GM12878 (cell line): ENCODE results near the gene PSTPIP2. TPM values are rescaled to one million over a fixed set of nuclear protein-coding genes. Genes with fewer than 3 reads are reported as not detected.

ENCODE experiments used
- ATAC-seq: fragments of 200-7000 bp; cut with Tn5 transposase; 3 replicates; pipeline ENCODE4 v1.9.1; 2020; ENCODE audit warnings: mild to moderate bottlenecking, moderate library complexity
- BruUV-seq: library from RNA; stranded (reverse); fragments of 400-500 nt; replicated peaks from 2 replicates; lab custom pipeline; 2021; lab: Mats Ljungman, UMichigan
- CTCF ChIA-PET: fragments of 300-600 bp; sonication (Branson Sonifier 250); formaldehyde crosslinking; extraction: SDS; loops from one replicate; lab custom pipeline; 2021; ENCODE audit warnings: inconsistent platforms; lab: Yijun Ruan, JAX
- POLR2A ChIA-PET: fragments of 350-600 bp; formaldehyde crosslinking; extraction: SDS; loops from one replicate; lab custom pipeline; 2021; ENCODE audit warnings: inconsistent platforms; lab: Charles Lee
- RAD21 ChIA-PET: fragments of 300-600 bp; sonication (Branson Sonifier 250); formaldehyde crosslinking; loops from one replicate; lab custom pipeline; 2023; ENCODE audit warnings: antibody characterized with exemption; ENCODE audit not compliant: unreplicated experiment; lab: Charles Lee
- SMC1A ChIA-PET: fragments of 300-600 bp; sonication (Branson Sonifier 250); formaldehyde crosslinking; loops from one replicate; lab custom pipeline; 2023; ENCODE audit not compliant: unreplicated experiment, uncharacterized antibody; lab: Charles Lee
- DNase-seq: peaks from one replicate; pipeline ENCODE4 v3.0.0-alpha.2; 2011; ENCODE audit warnings: low read depth, low spot score
- FAIRE-seq: peaks from 3 replicates; lab custom pipeline; 2011; peaks lifted over from hg19 to GRCh38; lab: Jason Lieb, UNC
- H2AFZ ChIP-seq: 2 replicates; pipeline ENCODE4 v1.6.0; 2011; ENCODE audit warnings: low read depth, low read length, control low read depth; ENCODE audit not compliant: control insufficient read depth
- H3K27ac ChIP-seq: 2 replicates; pipeline ENCODE4 v1.5.1; 2011; ENCODE audit warnings: control low read depth; ENCODE audit not compliant: control insufficient read depth, insufficient read depth
- H3K27me3 ChIP-seq, 2 experiments: replicated peaks in 1 of 2; 2 replicates each; pipeline versions ENCODE4 v1.6.0 to v1.6.1; 2011; ENCODE audit warnings: low read length in 1 of 2; ENCODE audit not compliant: control insufficient read depth in 2 of 2, insufficient read depth in 2 of 2
- H3K36me3 ChIP-seq, 2 experiments: 2 replicates each; pipeline ENCODE4 v1.5.1; 2011; ENCODE audit warnings: low read length in 1 of 2; ENCODE audit not compliant: control insufficient read depth in 2 of 2, insufficient read depth in 2 of 2
- H3K4me1 ChIP-seq: 2 replicates; pipeline ENCODE4 v1.6.1; 2011; ENCODE audit warnings: mild to moderate bottlenecking, low read length, moderate library complexity, mixed read lengths; ENCODE audit not compliant: control insufficient read depth, insufficient read depth
- H3K4me2 ChIP-seq: 2 replicates; pipeline ENCODE4 v1.6.0; 2011; ENCODE audit warnings: control low read depth; ENCODE audit not compliant: control insufficient read depth, insufficient read depth
- H3K4me3 ChIP-seq: fragments of 200-600 bp; sonication (generic); 2 replicates; pipeline ENCODE4 v1.5.1; 2016
- H3K79me2 ChIP-seq: 2 replicates; pipeline ENCODE4 v1.6.0; 2011; ENCODE audit warnings: low read length; ENCODE audit not compliant: control insufficient read depth, insufficient read depth
- H3K9ac ChIP-seq: 2 replicates; pipeline ENCODE4 v1.8.0; 2011; ENCODE audit warnings: low read length, control low read depth, mixed read lengths; ENCODE audit not compliant: control insufficient read depth, insufficient read depth
- H3K9me3 ChIP-seq: replicated peaks from 3 replicates; pipeline ENCODE4 v1.5.1; 2011; ENCODE audit warnings: mild to moderate bottlenecking, low read length; ENCODE audit not compliant: control insufficient read depth, insufficient read depth
- H4K20me1 ChIP-seq: 2 replicates; pipeline ENCODE4 v1.6.0; 2011; ENCODE audit not compliant: control insufficient read depth, insufficient read depth
- GATAD2B ChIP-seq: fragments of 450-650 bp; conservative IDR thresholded peaks from 2 replicates; pipeline ENCODE4 v1.6.1; 2017; ENCODE audit warnings: low read depth, mild to moderate bottlenecking, moderate library complexity
- NBN ChIP-seq: fragments of 450-650 bp; IDR thresholded peaks from 2 replicates; pipeline ENCODE4 v1.6.1; 2016
- USF1 ChIP-seq: IDR thresholded peaks from 2 replicates; pipeline ENCODE4 v1.6.1; 2011; ENCODE audit warnings: borderline replicate concordance, low read depth, mild to moderate bottlenecking, moderate library complexity, mixed read lengths, low read length; ENCODE audit not compliant: insufficient read depth; ENCODE audit errors: extremely low read length
- ZNF687 ChIP-seq: fragments of 450-650 bp; IDR thresholded peaks from 2 replicates; pipeline ENCODE4 v1.6.1; 2017; ENCODE audit warnings: mild to moderate bottlenecking, moderate library complexity
- WGBS: methylation state at CpG from one replicate; pipeline ENCODE4 v1.1.6; 2016; ENCODE audit warnings: low lambda C conversion rate; ENCODE audit not compliant: insufficient replicate concordance, insufficient coverage; ENCODE audit errors: missing lambda C conversion rate; 5-methylcytosine and 5-hydroxymethylcytosine counted together
- in situ Hi-C: fragments of 300-500 bp; cut with MboI; formaldehyde crosslinking; loops from 9 replicates; pipeline ENCODE4 v1.14.3; 2018; ENCODE audit warnings: mixed read lengths
- intact Hi-C: fragments of 100-400 bp; cut with micrococcal nuclease; formaldehyde crosslinking; loops from one replicate; pipeline ENCODE4 v1.14.2; 2022; ENCODE audit not compliant: unreplicated experiment
- polyA plus RNA-seq, 11 experiments: library from polyadenylated mRNA; depleted of rRNA in 4 of 11; unstranded in 6 of 11; stranded (reverse) in 5 of 11; fragments of >200 nt; fragmentation: Nextera tagmentation in 4 of 11; fragmentation: Illumina TruSeq in 1 of 11; extraction: Ambion mirVana in 4 of 11; extraction: Trizol in 1 of 11; gene quantifications; 1 replicate in 1 of 11; 2 replicates in 10 of 11; pipeline versions ENCODE4 v1.2.1 to v1.2.3, GENCODE V29; 2011 to 2016; ENCODE audit warnings: inconsistent platforms in 2 of 11, missing spikeins in 2 of 11, low read depth in 1 of 11
- total RNA-seq, 4 experiments: library from RNA; depleted of rRNA in 3 of 4; stranded (reverse); fragments of >200 nt in 3 of 4; fragmentation: Illumina TruSeq in 1 of 4; extraction: Trizol in 1 of 4; gene quantifications; 2 replicates each; pipeline versions ENCODE4 v1.2.1 to v1.2.3, GENCODE V29; 2013 to 2021

The PSTPIP2 gene
- total and polyA plus RNA-seq, 10 of the 15 experiments (the other 5 are each of a cell fraction or from before 2014, with no cell fraction given) = 0.69 to 38.4 (median 24.7) TPM

- no peak for TF ChIP-seq USF1
Measured at GRCh38 chr18:45958730-45959129, 113.3 kb downstream of the PSTPIP2 start (continued).

- Histone ChIP-seq H3K4me1 (no peaks in the 10 kb centered on the region), H3K4me3 (no peak overlapping the region), H3K79me2 (no peaks in the 10 kb centered on the region; the same call in none of the 2 replicates), H3K36me3 (peaks cover 2 to 13% of the 10 kb centered on the region in 2 experiments; a peak in 2 of 4 replicates), H3K27me3 (no peaks in the 10 kb centered on the region), H3K27ac (no peak overlapping the region), H3K9me3 (no peaks in the 10 kb centered on the region), H3K4me2 (no peak overlapping the region), H2AFZ (no peak overlapping the region), H3K9ac (no peak overlapping the region), H4K20me1 (no peaks in the 10 kb centered on the region)
- in situ Hi-C loops = no loop called here
- 96% methylated on average over 2 of the region's 2 CpGs for WGBS
- ChIA-PET SMC1A (no interaction called here), POLR2A (no interaction called here), RAD21 (interaction anchor here (1.2 kb wide), 1 partner anchor 116 kb away, joined by 4 read pairs; no protein-coding TSS in a partner anchor), CTCF (interaction anchor here (1.3 kb wide), 1 partner anchor 116 kb away, joined by 4 read pairs; no protein-coding TSS in a partner anchor)
- ATAC-seq (no peak), FAIRE-seq (no peak), DNase-seq (no peak)
- no TSS peak for BruUV-seq
- intact Hi-C loops = no loop called here
- TF ChIP-seq USF1 (no peak), NBN (no peak)
Measured at GRCh38 chr18:45958027-45958426, 114.0 kb downstream of the PSTPIP2 start.

GRCh38 chr18:45957100-45957499 is 115.0 kb downstream of the PSTPIP2 start:
- ChIA-PET CTCF (no interaction called here), SMC1A (no interaction called here), RAD21 (no interaction called here), POLR2A (no interaction called here)
- in situ Hi-C loops (no loop called here), intact Hi-C loops (no loop called here)
- BruUV-seq = no TSS peak
- peaks cover 2 to 21% of the 10 kb centered on the region in 2 experiments; a peak in 3 of 4 replicates for H3K36me3 ChIP-seq
- no peak for ATAC-seq
- DNase-seq = no peak
- H3K9me3 ChIP-seq = no peaks in the 10 kb centered on the region
- no peaks in the 10 kb centered on the region; the same call in none of the 2 replicates for H3K79me2 ChIP-seq
- no peak overlapping the region for H3K4me3 ChIP-seq
- H4K20me1 ChIP-seq = no peaks in the 10 kb centered on the region
- no peak for FAIRE-seq
- H3K27me3 ChIP-seq = no peaks in the 10 kb centered on the region
- no peak overlapping the region for H3K4me2 ChIP-seq
- no peak overlapping the region for H3K27ac ChIP-seq
- no peaks in the 10 kb centered on the region for H3K4me1 ChIP-seq
- no peak overlapping the region for H2AFZ ChIP-seq
- no peak overlapping the region for H3K9ac ChIP-seq
- no peak for TF ChIP-seq GATAD2B
- TF ChIP-seq ZNF687 = no peak
